Measurements from ENCODE around the gene SLX4IP.

SLX4IP gene

DNA sequence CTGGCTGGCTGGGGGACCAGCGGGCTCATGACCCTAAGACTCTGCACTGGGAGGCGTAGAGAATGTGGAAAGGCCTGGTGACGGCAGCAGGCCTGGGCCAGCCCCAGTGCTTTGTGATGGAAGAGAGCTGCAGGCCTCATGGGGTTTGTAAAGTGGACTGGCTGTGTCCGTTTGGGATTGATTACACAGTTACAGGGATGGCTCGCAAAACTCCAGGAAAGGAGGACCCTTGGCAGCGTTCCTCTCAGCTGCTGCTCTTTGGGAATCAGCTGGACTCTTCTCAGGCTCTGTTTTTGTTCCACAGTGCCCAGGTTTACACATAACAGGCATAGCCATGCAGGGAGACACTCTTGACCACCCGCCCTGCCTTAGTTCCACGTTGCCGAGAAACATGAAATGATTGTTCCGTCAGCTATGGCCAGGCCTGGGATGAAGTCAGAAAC, 89.0 kb downstream of the SLX4IP start:
- no peak for DNase-seq

DNA sequence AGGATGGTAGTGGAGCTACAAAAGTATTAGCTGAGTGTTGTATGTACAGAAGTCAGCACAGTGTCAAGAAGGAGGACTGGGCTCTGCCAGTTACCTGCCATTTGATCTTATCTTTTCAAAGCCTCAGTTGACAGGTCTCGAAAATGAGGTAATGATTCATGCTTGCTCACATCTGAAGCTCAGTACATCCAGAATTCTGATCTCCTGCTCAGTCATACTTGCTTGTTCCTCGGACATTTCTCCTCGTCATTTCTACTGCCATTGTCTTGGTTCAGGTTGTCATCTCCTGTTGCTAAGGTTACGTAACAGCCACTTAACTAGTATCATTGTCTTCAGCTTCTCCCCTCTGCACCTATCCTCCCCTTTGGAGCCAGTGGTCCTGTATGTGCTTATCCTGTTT, 89.5 kb downstream of the SLX4IP start:
- DNase-seq: no peak

DNA sequence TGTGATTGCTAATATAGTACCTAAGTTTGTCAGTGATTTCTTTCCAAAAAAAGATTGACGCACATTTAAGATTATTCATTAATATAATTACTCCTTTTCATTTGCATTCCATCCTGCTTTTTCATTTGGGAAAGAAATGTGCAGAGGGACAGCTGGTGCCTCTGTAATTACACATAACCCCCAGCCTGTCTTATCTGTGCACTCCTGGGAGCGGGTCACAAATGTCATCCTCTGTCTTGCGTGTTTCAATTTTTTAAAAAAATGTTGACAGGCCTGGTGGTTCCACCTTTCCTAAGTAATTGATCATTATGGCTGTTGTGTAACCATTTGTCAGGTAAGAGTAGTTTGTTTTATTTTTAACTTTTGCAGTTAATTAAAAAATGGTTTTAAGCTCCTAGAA, 92.7 kb downstream of the SLX4IP start:
- DNase-seq: no peak

DNA sequence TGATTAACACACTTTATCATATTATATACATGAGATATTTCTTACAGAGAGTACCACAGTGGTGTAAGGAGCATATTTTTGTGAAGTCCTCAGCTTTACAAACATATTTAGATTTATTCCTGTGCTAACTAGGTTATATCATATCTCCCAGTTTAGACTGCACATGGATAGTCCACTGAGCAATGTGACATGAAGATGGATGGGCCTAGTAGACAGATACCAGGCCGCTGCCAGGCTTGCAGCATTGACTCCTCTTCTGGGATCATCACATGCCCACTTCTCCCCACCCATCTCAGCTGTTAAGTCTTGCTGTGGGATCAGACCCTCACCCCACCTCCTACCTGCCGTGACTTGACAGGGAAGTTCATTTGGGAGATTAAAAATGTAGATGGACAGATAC, 95.8 kb downstream of the SLX4IP start:
- no peak for DNase-seq

- DNase-seq: no peak
Observed at GRCh38 chr20:10531848-10532247, 96.7 kb downstream of the SLX4IP start.

DNA sequence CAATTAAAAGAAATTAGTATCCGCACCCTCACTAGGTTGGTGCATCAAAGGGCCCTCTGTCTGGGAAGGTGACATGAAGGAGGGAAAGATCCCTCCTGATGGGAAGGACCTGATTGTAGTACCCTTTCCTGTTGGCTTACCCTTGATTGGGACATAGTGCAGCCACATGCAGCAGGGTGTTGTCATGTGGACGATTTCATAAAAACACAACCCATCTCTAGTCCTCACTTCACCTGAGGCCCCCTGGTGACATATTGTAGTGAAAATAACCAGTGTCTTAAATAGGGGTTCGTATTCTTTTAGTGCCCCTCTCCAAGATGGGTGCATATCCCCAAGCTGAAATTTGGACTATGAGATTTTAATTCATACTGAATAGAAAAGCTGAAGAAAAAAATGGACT, 97.3 kb downstream of the SLX4IP start:
- DNase-seq: no peak

DNA sequence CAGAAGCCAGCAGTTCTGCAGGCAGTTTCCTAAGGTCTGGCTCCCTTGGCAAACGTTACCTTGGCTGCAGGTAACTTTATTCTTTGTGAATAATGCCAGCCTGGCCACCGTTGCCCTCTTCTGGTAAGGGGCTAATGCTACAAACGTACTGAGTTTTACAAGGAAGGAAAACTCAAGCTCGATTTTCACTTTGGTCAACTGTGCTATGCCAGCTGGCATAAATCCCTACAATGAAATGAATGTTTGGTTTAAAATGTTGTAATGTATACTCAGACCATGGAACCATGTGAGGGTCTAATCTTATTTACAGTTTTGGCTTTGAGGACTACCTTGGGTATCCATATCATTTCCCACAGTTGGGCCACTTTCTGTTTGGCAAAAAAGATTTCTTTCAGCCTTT, 101.4 kb downstream of the SLX4IP start:
- no peak for DNase-seq

GRCh38 chr20:10537850-10538480, 102.9 kb downstream of the SLX4IP start:
- no peak for DNase-seq

DNA sequence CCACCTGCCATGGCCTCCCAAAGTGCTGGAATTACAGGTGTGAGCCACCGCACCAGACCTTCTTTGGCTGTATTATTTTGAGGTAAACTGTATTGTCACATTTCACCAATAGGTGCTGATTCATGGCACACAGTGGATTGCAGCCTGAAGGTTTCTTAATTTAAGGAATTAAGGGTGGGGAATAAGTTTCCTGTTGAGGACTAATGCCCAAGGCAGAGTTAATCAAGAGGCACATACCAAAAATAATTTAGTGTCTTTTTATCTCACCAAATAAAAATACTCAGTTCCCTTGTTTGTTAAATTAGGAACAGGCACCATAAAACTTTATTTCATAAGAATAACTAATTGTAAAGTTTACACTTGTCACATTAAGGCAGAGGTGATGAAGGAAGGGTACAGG, 103.7 kb downstream of the SLX4IP start:
- no peak for DNase-seq

- DNase-seq: no peak
Observed at GRCh38 chr20:10539818-10540553, 104.9 kb downstream of the SLX4IP start.

DNA sequence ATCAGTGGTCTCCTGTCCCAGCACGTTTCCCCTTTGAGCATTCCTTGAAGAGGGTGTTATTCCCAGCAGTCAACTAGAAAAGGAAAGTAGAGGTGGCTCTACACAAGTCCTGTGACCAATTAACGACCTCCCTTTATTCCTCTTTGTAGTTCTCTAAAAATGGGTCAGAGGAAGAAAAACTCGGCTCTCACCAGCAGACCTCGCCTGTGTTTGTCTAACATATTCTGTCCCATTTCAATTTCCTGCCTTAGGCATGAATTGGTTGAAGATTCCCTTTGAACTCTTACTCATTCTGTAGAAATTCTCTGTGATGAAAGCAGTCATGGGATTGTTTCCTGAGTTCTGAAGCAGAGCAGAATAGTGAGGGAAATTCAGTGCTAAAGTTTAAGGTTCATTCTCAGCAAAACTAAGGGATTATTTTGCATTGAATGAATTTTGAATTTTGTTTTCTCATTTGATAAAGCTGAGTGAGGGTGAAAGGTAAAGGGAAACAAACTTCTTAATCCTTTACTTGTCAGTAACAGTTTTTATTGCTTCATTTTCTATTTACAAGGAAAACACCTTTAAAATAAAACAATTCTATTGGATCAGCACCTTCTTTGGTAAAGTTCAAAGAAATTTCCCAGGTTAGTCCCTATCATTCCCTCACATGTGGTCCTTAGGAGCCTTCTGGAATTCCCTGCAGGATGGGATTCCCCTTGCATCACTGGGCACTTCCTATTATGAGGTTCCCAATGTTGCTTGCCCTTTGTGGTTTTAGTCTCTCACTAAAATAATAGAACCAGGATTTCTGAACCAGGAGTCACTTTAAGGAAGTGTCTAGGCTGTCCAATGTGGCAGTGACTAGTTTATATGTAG, 105.8 kb downstream of the SLX4IP start:
- DNase-seq: no peak

DNA sequence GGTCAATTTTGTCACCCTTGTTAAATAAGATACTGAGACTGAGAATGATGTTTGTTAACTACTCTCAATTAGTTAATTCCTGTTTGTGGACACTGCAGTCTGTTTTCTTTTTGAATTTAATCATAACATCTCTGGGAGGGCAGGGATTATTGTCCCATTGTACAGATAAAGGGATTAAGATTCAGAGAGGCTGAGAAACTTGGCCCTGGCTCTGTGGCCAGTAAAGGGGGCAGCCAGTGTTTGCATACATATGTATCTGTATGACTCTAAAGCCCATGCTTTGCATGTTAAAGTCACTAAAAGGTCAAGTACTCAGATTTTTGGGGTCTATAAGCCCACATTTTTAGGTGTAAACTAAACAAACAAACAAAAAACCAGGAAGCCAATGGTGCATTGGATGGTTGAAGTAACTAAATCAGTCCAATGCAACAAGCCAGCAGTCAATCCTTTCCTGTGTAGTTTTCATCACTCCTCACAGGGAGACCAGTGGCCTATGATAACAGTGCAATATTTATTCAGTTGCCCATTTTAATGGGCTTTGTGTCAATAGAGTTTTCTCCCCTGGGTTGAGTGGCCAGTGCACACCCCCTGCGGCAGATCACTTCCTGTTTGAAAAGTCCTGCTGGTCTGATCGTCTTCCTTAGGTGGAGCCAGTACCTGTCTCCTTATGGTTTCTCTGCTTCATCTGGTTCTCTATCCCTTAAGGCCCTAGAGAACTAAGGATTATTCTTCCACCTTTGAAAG, 106.7 kb downstream of the SLX4IP start:
- no peak for DNase-seq

DNA sequence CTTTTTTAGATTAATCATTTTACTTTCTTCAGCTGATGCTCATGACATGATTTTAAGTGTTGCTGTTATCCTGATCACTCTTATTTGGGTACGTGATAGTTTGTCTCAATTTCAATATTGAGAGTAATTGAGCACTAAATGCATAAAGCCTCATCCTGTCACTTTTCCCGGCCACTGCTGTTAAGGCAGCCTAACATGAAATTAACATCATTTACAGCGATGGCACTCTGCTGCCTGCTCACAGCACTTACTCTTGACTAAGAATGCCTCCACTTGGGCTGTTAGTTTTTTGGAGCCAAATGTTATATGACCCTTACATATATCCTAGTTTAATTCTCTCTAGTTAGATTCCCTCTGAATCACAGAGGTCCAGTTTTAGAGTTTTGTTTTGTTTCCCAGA, 107.3 kb downstream of the SLX4IP start:
- DNase-seq: no peak

DNA sequence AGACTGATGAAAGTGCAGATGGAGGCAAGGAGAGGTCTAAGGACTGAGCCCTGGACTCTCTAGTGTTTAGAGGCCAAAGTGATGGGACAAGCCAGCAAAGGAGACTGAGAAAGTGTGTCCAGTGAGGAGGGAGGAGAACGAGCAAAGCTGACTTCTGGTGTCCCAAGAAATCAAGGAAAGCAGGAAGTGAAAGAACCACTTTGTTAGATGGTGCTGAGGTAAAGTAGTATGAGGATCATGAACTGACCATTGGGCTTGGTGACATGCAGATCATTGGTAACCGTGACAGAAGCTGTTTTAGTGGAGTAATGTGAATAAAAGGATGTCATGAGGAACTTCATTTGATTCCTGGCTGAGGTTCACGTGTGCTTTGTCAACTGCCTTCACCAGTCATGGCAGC, 108.4 kb downstream of the SLX4IP start:
- DNase-seq: no peak

DNA sequence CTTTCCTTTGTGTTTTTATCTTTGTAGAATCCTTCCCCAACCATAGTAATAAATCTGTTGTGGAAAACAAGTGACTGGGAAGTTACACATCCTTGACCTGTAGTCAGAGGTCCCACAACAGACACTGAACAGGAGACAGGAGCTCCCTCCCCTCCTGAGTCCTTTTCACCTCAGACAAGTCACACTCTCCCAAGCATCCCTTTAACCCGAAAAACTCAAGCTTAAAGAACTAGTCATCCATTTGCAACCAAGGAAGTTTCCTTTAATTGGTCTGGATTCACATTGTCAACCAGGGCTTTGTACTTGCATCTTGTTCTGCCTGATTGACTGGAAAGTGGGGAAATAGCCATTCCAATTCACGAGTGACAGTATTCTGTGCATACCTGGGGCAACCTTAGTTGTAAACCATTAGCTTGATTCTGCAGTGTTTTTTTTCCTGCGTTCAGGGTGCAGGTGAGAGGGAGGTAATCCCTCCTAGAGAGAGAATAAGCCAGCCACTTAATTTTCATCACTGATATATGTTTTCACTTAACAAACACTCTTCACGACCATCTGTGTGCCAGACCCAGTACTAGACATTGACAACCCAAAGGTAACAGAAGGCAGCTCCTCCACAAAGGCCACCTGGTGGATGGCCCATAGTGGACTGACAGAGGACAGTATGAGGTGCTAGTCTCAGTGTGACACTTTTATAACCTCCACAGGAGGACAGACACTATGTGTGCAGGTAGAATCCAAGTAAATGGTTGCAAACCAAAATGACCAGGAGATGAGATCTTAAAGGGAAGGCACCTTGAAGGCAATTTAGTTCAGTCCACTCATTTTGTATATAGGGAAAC, 112.4 kb downstream of the SLX4IP start:
- no peak for DNase-seq

DNA sequence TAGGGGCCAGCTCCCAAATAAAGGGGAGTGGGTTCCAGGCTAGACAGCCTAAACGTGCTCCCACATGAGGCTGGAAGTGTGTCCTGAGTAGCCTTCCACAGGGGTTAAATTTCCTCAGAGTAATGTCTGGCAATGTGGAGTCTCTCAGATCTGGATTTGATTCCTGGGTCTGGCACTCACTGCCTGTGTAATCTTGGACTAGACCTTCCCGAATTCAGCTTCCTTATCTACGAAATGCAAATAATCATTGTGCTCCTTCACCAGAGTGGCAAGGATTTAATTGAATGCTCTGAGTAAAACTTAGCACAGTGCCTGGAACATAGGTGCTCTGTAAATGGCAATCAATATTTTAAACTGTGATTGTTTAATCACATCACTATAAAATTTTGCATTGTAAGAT, 114.4 kb downstream of the SLX4IP start:
- no peak for DNase-seq

DNA sequence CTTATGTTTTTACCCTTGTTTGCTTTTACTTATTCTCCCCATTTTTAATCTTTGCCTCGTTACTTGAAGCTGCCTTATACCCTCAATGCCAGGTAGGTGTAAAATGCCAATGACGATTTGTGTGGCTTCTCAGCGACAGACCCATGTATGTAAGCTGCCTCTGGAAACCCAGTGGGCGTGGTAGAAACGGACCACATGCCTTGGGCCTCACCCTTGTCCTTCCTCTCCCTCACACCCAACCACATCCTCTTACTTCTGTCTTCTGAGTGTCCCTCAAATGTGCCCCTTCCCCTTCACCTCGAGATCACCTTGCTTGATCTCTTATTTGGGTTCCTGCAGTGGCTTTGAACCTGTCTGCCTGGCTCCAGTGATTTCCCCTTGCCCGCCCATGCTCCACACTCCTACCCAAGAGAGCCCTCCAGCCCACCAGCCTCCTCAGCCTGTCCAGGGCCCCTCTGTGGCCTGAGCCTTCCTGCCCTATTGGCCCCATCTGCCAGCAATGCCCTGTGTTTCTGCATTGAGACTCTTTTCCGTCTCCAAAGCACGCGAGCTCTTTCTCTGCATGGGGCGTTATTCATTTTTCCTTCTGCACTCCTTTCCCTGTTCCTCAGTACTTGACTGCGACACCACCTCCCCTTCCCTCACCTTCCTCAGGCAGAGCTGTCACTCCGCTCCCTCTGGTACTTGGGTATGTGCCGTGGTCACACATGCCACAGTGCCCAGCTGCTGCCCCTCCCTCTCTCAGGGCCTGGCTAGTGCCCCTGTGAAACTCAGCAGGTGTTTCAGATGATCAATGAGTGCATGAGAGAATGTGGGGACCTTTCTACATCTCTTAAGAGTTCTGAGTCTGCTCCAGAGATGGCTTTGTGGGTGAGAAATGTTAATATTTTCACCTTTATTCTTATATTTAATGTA, 115.4 kb downstream of the SLX4IP start:
- no peak for DNase-seq

GRCh38 chr20:10551732-10552724, 116.9 kb downstream of the SLX4IP start:
- no peak for DNase-seq

GRCh38 chr20:10553326-10553984, 118.3 kb downstream of the SLX4IP start:
- no peak for DNase-seq

Data from CD4-positive, alpha-beta T cell treated with Interferon gamma for 1 hour (primary cell).